Activated B cell treated with CpG ODN at 0.5 μM for 24 hours (primary cell): Measurements from ENCODE around the gene FSCN2. TPM values are rescaled to one million over a fixed set of nuclear protein-coding genes. Genes with fewer than 3 reads are reported as not detected.

Experiments
- ATAC-seq: fragments of 200-7000 bp; cut with Tn5 transposase; one replicate; pipeline ENCODE4 v1.10.0; 2021; ENCODE audit warnings: low read depth, mild to moderate bottlenecking, moderate library complexity
- CTCF ChIA-PET: fragments of 350-600 bp; sonication (Branson Sonifier 250); formaldehyde crosslinking; loops from one replicate; lab custom pipeline; 2021; ENCODE audit warnings: antibody characterized with exemption; lab: Charles Lee
- POLR2A ChIA-PET: fragments of 350-600 bp; sonication (Branson Sonifier 250); formaldehyde crosslinking; loops from one replicate; lab custom pipeline; 2021; ENCODE audit warnings: antibody characterized with exemption; lab: Charles Lee
- DNase-seq: peaks from one replicate; pipeline ENCODE4 v3.0.0; 2022
- H3K27ac Mint-ChIP-seq: one replicate; pipeline ENCODE4 v1.8.0; 2020; ENCODE audit warnings: mixed read lengths
- H3K27me3 Mint-ChIP-seq: one replicate; pipeline ENCODE4 v1.8.0; 2021; ENCODE audit warnings: mixed read lengths
- H3K36me3 Mint-ChIP-seq: one replicate; pipeline ENCODE4 v1.8.0; 2021; ENCODE audit warnings: low read depth, mixed read lengths
- H3K4me1 Mint-ChIP-seq: one replicate; pipeline ENCODE4 v1.8.0; 2021; ENCODE audit warnings: mixed read lengths
- H3K4me3 Mint-ChIP-seq: one replicate; pipeline ENCODE4 v1.8.0; 2020; ENCODE audit warnings: mild to moderate bottlenecking, mixed read lengths
- H3K9me3 Mint-ChIP-seq: one replicate; pipeline ENCODE4 v1.8.0; 2020; ENCODE audit warnings: mixed read lengths
- intact Hi-C: fragments of 100-400 bp; cut with micrococcal nuclease; formaldehyde crosslinking; loops from one replicate; pipeline ENCODE4 v1.15.1; 2024
- total RNA-seq: library from RNA; stranded (reverse); gene quantifications from 2 replicates; pipeline ENCODE4 v1.2.3, GENCODE V29; 2022
- TF ChIP-seq, protein P1 (sequence below): fragments of 200-600 bp; IDR thresholded peaks from one replicate; pipeline ENCODE4 v1.8.0; 2022; ENCODE audit warnings: antibody characterized with exemption, mild to moderate bottlenecking

The FSCN2 gene
- total RNA-seq, 1 donor from 2014 or later: 5.5 TPM

DNA sequence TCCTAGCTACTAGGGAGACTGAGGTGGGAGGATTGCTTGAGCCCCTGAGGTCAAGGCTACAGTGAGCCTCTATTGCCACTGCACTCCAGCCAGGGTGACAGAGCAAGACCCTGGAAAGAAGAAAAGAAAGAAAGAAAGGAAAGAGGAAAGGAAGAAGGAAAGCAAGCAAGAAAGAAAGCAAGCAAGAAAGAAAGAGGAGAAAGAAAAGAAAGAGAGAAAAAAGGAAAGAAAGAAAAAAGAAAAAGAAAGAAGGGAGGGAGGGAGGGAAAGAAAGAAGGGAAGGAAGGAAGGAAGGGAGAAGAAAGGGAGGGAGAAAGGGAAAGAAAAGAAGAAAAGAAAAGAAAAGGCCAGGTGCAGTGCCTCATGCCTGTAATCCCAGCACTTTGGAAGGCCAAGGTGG, 24.6 kb upstream of the FSCN2 start:
- Mint-ChIP-seq H3K36me3 (peaks cover 10% of the 10 kb centered on the region), H3K9me3 (no peaks in the 10 kb centered on the region), H3K27me3 (no peaks in the 10 kb centered on the region), H3K4me1 (peaks cover 5% of the 10 kb centered on the region), H3K27ac (no peak overlapping the region), H3K4me3 (no peak overlapping the region)
- TF ChIP-seq, protein P1, sequence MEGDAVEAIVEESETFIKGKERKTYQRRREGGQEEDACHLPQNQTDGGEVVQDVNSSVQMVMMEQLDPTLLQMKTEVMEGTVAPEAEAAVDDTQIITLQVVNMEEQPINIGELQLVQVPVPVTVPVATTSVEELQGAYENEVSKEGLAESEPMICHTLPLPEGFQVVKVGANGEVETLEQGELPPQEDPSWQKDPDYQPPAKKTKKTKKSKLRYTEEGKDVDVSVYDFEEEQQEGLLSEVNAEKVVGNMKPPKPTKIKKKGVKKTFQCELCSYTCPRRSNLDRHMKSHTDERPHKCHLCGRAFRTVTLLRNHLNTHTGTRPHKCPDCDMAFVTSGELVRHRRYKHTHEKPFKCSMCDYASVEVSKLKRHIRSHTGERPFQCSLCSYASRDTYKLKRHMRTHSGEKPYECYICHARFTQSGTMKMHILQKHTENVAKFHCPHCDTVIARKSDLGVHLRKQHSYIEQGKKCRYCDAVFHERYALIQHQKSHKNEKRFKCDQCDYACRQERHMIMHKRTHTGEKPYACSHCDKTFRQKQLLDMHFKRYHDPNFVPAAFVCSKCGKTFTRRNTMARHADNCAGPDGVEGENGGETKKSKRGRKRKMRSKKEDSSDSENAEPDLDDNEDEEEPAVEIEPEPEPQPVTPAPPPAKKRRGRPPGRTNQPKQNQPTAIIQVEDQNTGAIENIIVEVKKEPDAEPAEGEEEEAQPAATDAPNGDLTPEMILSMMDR: no peak
- CTCF ChIA-PET: no interaction called here
- intact Hi-C loops: no loop called here
- no peak for ATAC-seq
- no peak for DNase-seq
- POLR2A ChIA-PET: no interaction called here

DNA sequence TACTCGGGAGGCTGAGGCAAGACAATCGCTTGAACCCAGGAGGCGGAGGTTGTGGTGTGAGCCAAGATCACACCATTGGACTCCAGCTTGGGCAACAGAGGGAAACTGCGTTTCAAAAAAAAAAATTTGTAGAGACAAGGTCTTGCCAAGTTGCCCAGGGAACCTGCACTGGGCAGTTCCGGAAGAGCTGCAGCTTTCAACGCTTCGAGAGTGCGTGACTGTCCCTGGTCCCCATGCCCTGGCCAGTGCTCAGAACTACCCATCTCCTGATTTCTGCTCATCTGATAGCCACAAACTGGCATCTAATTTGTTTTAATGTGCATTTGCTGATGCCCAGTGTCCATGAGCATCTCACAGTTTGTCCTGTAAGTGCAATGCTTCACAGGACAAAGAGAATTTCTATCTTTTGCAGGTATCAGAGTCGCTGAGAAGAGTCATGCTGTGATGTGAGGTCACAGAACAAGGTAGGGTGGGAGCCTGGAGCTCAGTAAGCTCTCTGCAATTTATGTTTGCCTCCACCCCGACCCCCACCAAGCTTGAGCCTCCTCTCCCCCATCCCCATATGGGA, 19.5 kb upstream of the FSCN2 start:
- Mint-ChIP-seq H3K4me1 (peaks cover 35% of the 10 kb centered on the region), H3K9me3 (no peaks in the 10 kb centered on the region), H3K27me3 (no peaks in the 10 kb centered on the region), H3K4me3 (peak overlapping the region; percentile 99), H3K36me3 (peaks cover 47% of the 10 kb centered on the region), H3K27ac (peak overlapping the region; percentile 76)
- CTCF ChIA-PET: interaction anchor here (0.9 to 1.5 kb wide), 4 partner anchors 24 to 217 kb away, joined by 3 to 6 read pairs (median 4); no protein-coding TSS in a partner anchor
- DNase-seq (no peak), ATAC-seq (no peak)
- POLR2A ChIA-PET: interaction anchor here (0.6 to 14.0 kb wide), 22 partner anchors 9 to 1669 kb away, joined by 3 to 188 read pairs (median 4); partner anchors contain the start of genes CBX4, CEP131, FAAP100 and MRPL12
- TF ChIP-seq, protein P1: no peak
- intact Hi-C loops: no loop called here

DNA sequence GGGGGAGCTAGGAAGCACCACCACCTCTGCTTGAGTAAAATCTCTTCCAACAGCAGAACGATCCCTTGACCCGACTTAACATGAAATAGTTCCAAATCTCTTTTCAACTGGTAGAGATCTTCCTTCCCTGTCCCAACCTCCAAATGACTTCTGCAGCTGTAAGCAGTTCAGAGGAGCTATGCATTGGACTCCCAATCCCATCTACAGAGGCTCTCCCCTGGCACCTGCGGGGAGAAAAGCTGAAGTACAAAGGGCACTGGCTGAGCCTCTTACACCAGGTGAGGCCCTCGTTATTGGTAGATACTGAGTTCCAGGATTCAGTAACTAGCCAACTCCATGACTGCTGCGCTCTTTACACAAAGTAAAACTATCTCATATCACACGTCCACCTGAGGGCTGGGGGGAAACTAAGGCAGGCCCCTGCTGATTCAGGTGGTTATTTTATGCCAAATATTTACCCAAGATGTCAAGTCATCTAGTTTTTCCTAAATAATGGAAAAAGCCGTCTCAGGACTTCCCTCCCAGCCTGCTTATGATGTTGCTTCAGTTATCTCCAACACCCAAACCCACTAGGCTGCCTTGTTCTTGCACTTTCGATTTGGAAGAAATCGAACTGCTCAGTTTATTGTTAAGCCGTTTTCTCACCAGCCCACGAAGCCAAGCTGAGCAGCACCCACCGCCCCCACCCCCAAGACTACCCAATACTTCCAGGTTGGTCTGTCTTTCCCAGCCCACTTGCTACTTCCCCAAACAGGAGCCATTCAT, 18.8 kb upstream of the FSCN2 start:
- POLR2A ChIA-PET: interaction anchor here (0.5 to 14.0 kb wide), 19 partner anchors 9 to 1698 kb away, joined by 3 to 188 read pairs (median 4); partner anchors contain the start of genes CBX4, FAAP100, MRPL12 and SLC38A10
- H3K27ac Mint-ChIP-seq: peak overlapping the region; percentile 76
- ATAC-seq (no peak), DNase-seq (no peak)
- H3K9me3 Mint-ChIP-seq: no peaks in the 10 kb centered on the region
- CTCF ChIA-PET: interaction anchor here (0.9 to 1.8 kb wide), 5 partner anchors 24 to 217 kb away, joined by 3 to 6 read pairs (median 3); no protein-coding TSS in a partner anchor
- H3K4me3 Mint-ChIP-seq: peak overlapping the region; percentile 99
- H3K4me1 Mint-ChIP-seq: peaks cover 35% of the 10 kb centered on the region
- intact Hi-C loops: no loop called here
- no peaks in the 10 kb centered on the region for H3K27me3 Mint-ChIP-seq
- peaks cover 47% of the 10 kb centered on the region for H3K36me3 Mint-ChIP-seq
- TF ChIP-seq, protein P1: no peak

DNA sequence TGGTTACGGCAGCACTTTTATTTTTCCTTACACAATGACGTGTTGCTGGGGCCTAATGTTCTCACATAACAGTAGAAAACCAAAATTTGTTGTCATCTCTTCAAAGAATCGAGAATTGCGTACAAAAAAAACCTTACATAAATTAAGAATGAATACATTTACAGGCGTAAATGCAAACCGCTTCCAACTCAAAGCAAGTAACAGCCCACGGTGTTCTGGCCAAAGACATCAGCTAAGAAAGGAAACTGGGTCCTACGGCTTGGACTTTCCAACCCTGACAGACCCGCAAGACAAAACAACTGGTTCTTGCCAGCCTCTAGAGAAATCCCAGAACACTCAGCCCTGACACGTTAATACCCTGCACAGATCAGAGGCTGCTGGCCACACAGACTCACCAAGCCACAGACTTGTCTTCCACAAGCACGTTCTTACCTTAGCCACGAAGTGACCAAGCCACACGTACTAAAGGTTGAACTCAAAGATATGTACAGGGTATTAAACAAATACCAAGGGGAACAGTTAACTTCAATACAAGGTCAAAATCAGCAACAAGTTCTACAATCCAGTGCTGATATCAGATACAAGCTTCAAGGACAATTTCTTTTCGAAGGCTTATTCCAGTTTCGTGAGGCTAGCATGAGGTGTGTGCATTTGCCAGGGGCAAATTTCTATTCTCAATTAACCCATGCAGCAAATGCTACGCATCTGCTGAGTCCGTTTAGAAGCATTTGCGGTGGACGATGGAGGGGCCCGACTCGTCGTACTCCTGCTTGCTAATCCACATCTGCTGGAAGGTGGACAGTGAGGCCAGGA, 18.0 kb upstream of the FSCN2 start:
- ChIA-PET CTCF (interaction anchor here (1.4 to 1.8 kb wide), 2 partner anchors 25 to 88 kb away, joined by 3 read pairs; no protein-coding TSS in a partner anchor), POLR2A (interaction anchor here (1.2 to 14.0 kb wide), 12 partner anchors 8 to 1698 kb away, joined by 3 to 188 read pairs (median 12); partner anchors contain the start of genes FAAP100 and SLC38A10)
- peaks cover 35% of the 10 kb centered on the region for H3K4me1 Mint-ChIP-seq
- no peaks in the 10 kb centered on the region for H3K27me3 Mint-ChIP-seq
- TF ChIP-seq, protein P1: no peak
- H3K9me3 Mint-ChIP-seq: no peaks in the 10 kb centered on the region
- peak overlapping the region; percentile 99 for H3K4me3 Mint-ChIP-seq
- ATAC-seq (no peak), DNase-seq (no peak)
- peak overlapping the region; percentile 92 for H3K27ac Mint-ChIP-seq
- peaks cover 48% of the 10 kb centered on the region for H3K36me3 Mint-ChIP-seq
- intact Hi-C loops: loop anchor here (5.0 to 10.0 kb wide), 5 partner anchors 355 to 1705 kb away; partner anchors contain the start of genes EIF4A3, FASN and P4HB
